Measurements from ENCODE around the gene MRFAP1L1.

Gene MRFAP1L1

DNA sequence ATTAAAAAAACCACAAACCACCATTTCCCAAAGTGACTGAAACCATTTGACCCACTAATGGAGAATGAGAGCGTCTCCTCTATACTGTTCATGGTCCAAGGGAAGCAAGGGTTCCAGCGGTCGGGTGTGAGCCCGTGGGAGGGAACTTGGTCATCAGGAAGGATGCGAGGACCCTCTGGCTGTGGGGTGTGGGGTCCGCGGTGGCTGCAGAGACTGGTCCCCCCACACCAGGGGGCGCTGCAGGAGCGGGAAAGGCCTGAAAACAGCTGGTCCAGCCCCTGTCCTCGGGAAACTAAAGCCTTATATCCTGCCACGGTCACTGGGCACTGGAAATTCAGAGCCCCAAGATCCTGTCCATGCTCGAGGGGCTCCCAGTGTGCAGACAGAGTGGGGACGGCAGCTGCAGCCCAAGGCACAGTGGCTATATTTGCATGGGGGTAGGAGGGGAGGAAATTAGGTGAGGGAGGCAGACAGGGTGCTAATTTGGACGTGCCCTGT is 10.6 kb upstream of the MRFAP1L1 start:
- DNase-seq = peak; percentile 73 to 98 (median 92)
- intact Hi-C loops (cut with DNase I) = loop anchor here (5.0 kb wide), 3 partner anchors 152 to 347 kb away; partner anchors contain the start of gene GRPEL1

DNA sequence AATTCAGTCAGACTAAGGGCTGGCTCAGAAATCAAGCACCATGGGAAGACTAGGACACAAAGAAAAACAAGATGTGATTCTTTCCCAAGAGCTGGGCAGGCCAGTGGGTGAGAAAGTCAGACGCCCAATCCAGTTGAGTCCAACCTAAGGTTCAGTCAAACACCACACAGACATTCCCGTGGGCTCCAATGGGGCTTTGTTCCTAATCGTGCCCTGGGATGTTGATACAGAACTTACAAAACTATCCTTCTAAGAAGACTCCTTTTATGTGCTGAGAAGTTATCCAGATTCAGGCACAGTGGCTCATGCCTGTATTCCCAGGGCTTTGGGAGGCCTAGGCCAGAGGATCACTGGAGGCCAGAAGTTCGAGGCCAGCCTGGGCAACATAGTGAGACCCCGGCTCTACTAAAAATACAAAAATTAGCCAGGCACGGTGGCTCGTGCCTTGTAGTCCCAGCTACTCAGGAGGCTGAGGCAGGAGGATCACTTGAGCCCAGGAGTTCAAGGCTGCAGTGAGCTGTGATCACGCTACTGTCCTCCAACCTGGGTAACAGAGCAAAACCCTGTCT is 10.0 kb upstream of the MRFAP1L1 start:
- DNase-seq = no peak
- intact Hi-C loops (cut with DNase I) = loop anchor here (5.0 to 10.0 kb wide), 4 partner anchors 153 to 348 kb away; partner anchors contain the start of gene GRPEL1

DNA sequence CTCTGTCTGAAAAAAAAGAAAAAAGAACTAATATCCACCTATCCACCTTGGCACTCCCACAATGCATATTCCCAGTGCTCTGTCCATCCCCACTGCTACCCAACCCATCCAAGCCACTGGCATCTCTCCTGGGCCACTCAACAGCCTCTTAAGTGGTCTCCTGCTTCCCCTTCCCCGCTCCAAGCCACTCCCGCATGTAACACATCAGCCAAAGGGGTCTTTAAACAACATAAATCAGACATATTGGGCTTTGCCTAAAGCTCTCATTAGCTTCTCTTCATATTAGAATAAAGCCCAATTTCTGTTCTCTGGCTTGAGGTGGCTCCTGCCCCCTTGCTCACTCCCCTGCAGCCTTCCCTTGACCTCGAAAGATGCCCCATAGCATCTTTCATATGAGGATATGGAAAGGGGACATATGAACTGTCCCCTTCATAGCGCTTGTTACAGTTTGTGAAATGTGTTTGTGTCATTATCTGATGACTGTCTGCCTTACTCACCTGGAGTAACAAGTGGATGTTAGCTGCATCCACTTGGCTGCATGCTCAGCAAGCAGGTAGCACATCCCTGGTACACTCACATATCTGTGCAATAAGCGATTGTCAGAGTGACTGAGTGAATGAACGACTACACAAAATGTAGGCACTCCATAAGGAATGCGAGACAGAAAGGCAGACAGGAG is 9.4 kb upstream of the MRFAP1L1 start:
- intact Hi-C loops (cut with DNase I) = loop anchor here (10.0 kb wide), 1 partner anchor 266 kb away; no protein-coding TSS in a partner anchor
- DNase-seq = no peak

DNA sequence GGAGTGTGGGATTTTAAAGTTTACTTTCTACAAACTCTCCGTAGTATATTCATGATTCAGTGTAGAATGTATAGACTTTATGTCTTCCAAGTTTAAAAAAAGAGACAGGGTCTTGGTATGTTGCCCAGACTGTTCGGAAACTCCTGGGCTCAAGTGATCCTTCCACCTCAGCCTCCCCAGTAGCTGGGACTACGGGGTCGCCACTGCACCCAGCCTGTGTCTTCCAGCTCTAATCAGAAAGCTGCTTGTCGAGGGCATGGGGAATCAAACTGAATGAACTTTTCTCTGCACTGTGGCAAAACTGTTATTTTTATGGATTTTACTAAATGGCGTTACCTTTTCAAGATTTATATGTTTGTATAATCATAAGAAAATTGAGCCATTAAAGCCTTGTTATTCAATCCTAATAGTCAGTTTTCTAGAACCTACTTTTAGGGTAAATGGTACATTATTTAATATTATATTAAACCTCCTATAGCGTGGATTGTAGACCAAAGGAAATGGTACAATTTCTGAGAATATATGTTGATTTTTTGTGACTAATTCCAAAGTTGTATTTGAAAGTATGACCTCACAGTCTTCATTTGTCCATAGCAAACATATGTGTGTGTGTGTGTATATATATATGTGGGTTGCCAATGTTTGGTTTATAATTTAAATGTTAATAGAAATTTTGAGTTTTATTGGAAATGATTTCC is 7.4 kb upstream of the MRFAP1L1 start:
- DNase-seq = no peak
- intact Hi-C loops (cut with DNase I) = loop anchor here (2.0 to 10.0 kb wide), 2 partner anchors 66 to 268 kb away; partner anchors contain the start of gene KIAA0232

DNA sequence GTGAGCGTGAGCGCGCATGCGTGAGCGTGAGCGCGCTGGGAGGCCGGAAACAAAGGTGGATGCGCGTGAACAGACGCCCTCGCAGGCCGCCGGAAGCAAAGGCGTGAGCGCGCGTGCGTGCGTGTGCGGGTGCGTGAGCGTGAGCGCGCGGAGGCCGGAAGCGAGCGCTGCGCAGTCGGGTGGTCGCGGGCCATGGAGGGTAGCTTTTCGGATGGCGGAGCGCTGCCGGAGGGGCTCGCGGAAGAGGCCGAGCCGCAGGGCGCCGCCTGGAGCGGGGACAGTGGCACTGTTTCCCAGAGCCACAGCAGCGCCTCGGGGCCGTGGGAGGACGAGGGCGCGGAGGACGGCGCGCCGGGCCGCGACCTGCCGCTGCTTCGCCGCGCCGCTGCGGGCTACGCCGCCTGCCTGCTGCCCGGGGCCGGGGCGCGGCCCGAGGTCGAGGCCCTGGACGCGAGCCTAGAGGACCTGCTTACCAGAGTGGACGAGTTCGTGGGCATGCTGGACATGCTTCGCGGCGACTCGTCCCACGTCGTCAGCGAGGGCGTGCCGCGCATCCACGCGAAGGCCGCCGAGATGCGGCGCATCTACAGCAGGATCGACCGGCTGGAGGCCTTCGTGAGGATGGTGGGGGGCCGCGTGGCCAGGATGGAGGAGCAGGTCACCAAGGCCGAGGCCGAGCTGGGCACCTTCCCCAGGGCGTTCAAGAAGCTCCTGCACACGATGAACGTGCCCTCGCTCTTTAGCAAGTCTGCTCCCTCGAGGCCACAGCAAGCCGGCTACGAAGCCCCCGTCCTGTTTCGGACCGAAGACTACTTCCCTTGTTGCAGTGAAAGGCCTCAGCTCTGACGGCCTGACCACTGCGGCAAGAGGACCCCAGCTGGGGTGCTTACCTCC is 6.6 kb upstream of the MRFAP1L1 start, which contains the start of gene BLOC1S4:
Gene BLOC1S4, plus strand, starts transcription at position 157 of the 894 bp plus-strand sequence. Its CDS starts 36 bp downstream, at position 193.
- intact Hi-C loops (cut with DNase I) = loop anchor here (2.0 to 10.0 kb wide), 2 partner anchors 67 to 269 kb away; partner anchors contain the start of gene KIAA0232
- peak; percentile 73 to 94 (median 88) for DNase-seq

DNA sequence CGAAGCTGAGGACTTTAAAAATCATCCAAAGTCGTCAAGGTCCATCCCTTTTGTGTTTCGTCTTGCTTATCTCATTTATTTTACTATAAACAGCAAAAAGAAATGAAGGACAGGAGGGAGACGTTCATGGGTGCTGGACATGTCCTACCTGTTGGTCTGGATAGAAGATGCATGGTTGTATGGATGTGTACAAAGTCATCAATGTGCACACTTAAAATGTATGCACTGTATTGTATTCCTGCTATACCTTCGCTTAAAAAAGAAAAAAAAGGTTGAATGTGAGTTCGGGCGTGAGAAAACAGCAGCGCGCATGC is 6.0 kb upstream of the MRFAP1L1 start:
- intact Hi-C loops (cut with DNase I) = loop anchor here (2.0 to 10.0 kb wide), 2 partner anchors 67 to 269 kb away; partner anchors contain the start of gene KIAA0232
- DNase-seq = no peak

DNA sequence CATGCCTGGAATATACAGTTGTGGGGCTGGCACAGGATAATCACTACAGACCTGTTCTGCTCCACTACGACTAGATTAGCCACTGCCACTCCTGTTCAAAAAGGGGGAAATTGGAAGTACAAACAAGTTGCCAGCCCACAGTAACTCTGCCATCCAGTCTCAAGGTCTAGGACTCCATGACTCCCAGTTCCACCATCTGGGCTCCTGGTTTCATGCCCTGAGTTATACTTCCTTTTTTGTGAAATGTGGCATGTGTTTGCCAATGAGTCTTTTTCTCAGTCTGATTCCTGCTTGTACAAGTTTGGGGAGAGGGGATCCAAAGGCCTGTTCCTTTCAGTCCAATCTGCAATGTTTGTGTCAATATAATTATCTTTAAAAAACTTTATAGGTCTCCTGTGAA is 5.3 kb upstream of the MRFAP1L1 start:
- intact Hi-C loops (cut with DNase I) = loop anchor here (10.0 kb wide), 1 partner anchor 270 kb away; no protein-coding TSS in a partner anchor
- DNase-seq = no peak

DNA sequence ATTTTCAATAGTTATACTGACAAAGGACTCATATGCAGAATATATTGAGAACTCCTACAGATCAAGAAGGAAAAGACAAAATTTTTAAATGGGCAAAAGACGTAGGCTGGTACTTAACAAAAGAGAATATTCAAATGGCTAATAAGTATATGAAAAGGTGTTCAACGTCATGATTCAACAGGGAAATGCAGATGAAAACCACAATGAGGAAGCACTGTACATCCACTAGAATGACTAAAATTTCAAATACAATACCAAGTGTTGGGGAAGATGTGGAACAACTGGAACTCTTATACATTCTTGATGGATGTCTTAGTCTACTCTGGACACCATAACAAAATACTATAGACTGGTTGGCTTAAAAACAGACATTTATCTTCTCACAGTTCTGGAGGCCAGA is 1.3 kb upstream of the MRFAP1L1 start:
- intact Hi-C loops (cut with DNase I) = loop anchor here (10.0 kb wide), 1 partner anchor 274 kb away; no protein-coding TSS in a partner anchor
- no peak for DNase-seq

DNA sequence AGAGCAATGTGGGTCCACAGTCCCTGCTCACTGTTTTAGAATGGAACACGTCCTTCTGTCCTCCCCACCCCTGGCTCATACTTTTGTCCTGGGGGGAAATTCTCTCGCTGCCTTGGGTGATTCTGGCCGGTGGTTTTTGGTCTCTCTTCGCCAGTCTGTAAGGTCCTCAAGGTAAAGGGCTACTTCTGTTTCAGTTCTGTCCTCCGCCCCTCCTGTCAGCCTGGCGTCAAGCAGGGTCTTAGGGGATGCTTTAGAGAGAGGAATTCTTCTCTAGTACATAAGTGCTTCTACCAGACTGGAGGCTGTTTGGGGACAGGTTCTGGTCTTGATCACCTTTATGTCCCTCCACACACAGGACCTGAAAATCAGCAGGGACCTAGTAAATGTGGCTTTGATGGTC is 617 bp upstream of the MRFAP1L1 start:
- intact Hi-C loops (cut with DNase I) = loop anchor here (10.0 kb wide), 1 partner anchor 275 kb away; no protein-coding TSS in a partner anchor
- peak in 1 of 42 donors; percentile 2 for DNase-seq

DNA sequence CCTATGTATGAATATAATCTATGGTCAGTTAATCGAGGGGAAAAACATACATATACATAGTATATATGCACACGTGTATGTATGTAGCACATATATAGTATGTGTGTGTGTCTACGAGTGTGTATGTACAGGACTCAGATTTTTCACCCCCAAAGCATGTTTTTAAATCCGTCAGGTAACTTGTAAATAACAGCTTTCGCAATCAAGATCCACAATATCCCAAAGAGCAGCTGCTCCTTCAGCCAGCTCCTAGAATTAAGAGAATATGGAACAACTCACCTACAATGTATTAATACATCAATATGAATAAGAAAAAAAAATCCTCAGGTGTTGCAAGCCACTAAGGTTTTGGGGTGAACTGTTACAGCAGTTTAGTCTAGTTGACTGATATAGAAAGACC is 3.5 kb downstream of the MRFAP1L1 start:
- intact Hi-C loops (cut with DNase I) = no loop called here
- DNase-seq = no peak

DNA sequence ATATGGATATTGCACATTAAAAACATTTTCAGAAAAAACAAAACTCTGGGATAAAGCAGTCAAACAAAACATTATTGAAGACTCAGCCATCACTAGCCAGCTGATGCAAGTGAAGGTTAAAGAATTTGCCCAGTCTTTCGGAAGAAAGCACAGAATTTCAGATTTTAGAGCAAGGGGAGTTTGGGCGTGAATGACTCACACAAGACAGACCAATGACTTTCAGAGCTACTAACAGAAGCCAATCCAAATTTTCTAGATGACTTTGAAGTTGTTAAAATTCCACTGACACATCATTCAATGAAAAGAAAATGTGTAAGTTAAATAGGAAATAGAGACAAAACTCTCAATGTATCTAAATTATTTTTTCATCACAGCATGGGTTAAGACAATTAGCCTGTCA is 4.0 kb downstream of the MRFAP1L1 start:
- no peak for DNase-seq
- intact Hi-C loops (cut with DNase I) = no loop called here

DNA sequence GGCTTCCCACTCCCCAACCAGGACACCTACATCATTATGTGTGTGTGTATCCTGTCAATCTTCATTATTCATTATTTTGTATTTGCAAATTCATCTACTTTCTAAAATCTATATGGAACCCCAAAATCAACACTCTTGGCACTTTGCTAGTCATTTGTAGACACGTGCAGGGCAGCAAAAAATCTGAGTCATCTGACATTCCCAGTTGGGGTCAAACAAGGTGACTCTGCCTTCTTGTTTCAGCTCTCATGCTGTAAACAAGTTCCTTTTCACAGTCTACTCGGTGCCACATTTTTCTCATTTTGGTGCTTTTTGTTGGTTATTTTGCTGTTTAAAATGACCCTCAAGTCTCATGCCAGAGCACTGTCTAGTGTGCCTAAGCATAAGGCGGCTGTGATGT is 5.9 kb downstream of the MRFAP1L1 start:
- DNase-seq = no peak
- intact Hi-C loops (cut with DNase I) = no loop called here

DNA sequence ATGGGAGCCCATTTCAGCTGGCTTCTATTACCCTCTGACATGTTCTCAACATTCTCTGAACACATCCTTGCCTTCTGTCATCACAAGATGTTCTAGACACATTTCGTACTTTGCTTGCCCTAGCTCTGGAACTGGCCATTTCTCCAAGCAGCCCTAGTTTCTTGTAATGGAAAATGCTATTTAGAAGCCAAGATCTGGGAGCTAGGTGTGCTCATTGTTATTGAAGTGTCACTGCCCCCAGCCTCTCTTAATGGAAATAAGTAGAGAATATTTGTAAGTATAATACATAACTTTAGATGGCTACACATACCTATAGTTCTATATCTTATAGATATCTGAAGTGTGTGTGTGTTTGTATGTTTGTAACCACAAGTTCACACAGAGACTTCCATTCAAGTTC is 6.9 kb downstream of the MRFAP1L1 start:
- intact Hi-C loops (cut with DNase I) = no loop called here
- DNase-seq = no peak

DNA sequence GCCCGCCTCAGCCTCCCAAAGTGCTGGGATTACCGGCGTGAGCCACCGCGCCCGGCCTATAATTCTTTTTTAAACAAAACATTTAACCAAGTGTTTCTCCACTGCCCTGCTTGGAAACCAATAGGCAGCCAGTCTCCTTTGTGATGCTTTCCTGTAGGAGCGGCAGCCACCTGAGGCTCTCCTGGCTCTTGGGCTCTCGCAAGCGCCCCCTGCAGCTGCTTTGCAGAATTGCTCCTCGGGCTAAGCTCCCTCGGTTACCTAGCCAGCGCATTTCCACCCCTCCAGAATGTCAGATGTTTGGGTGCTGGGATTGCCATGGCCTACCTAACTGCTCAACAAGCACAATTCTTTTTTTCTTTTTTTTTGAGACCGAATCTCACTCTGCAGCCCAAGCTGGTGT is 8.3 kb downstream of the MRFAP1L1 start:
- intact Hi-C loops (cut with DNase I) = no loop called here
- DNase-seq = no peak

DNA sequence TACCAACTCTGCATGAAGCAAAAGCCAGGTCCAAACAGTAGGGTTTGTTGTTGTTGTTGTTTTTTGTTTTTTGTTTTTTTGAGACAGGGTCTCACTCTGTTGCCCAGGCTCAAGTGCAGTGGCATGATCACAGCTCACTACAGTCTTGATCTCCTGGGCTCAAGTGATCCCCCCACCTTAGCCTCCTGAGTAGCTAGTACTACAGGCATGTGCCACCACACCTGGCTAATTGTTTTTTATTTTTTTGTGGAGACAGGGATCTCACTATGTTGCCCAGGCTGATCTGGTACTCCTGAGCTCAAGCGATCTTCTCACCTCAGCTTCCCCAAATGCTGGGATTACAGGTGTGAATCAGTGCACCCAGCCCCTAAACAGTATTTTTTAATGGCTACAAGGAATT is 9.8 kb downstream of the MRFAP1L1 start:
- intact Hi-C loops (cut with DNase I) = no loop called here
- DNase-seq = no peak

DNA sequence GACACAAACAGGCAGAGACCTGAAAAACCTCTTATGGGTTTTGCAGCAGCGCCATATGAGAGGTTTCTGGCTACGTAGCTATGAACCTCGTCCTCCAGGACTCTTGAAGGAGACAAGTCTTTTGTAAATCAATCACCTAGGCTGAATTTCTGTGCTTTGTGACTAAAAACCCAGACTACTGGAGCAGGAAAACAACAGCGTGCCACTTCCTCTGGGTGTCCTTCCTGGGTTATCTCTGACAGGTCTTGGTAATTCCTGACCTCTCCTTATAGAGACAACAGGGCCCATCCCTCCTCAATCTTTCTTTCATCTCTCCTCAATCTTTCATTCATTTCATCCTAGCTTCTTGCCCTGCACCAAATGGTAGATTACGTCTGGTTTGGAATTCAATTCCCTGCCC is 10.3 kb downstream of the MRFAP1L1 start:
- intact Hi-C loops (cut with DNase I) = no loop called here
- no peak for DNase-seq

DNA sequence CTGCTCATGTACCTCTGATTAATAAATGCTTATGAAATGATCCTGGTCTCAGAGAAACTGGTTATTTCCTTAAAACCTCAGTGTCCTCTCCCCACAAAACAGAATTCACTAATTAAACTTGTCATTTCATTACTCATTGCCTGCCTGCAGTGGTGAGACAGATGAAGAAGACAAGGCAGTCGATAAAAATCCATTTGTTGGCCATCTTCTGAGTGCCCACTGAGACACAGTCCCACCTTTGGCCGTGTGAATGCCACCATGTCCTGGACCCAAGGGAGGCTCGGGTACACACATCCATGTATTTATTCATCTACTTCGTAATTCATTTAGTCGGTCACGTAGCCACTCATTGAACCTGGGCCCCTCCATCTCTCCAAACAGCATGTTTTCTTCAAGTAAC is 12.5 kb downstream of the MRFAP1L1 start:
- intact Hi-C loops (cut with DNase I) = no loop called here
- no peak for DNase-seq

DNA sequence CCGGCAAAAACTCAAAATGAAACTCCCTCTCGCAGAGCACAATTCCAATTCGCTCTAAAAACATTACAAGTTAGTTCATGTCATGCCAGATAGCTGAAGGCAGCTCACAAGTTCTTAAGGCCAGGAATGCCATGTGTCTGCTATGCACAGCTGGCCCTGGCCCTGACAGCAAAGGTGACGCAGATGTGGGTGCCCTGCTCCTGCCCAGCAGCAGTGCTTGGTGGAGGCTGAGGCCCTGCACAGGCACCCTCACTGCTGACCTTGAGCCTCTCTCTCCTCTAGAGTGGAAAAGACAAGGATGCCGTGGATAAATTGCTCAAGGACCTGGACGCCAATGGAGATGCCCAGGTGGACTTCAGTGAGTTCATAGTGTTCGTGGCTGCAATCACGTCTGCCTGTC is 13.1 kb downstream of the MRFAP1L1 start:
- no peak for DNase-seq

More for the DNA sequence above, 13.1 kb downstream of the MRFAP1L1 start:
- intact Hi-C loops (cut with DNase I) = no loop called here

All from head of caudate nucleus (tissue), 42 donors.